ENCODE results near the gene PPP3CB.
"Not testable (repeated sequence)": the region's sequence is repeated elsewhere in the genome, so short reads cannot be mapped to it uniquely, and the experiment has no call there.

The PPP3CB gene

DNA sequence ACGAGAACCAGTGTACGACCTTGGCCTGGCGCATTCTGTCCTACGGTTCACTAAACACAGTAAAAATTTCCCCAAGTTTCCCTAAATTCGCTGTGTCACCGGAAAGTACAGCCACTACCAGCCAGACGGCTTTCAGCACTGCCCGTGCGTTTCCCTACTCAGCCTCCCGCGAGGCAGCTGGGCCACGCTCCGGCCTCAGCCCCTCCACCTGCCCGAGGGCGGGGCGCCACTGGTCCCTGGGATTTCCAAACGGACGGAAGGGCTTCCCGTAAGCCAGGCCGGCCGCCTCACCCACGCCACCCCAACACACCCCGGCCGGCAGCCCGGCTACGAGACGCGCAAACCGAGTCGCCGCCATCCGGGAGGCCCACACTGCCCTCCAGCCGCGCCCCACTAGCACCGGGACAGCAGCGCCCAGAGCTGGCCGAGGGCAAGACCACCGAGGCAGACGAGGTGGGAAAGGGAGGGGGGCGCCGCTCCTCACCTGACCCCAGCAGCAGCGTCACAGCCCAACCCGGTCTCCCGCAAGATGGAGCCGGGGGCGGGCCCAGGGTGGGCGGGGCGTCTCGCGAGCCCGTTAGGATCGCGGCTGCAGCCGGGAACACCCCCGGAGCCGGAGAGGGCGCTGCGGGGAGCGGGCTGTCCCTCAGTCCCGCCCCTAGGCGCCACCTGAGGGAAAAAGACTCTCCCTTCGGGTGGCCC, 82.1 kb downstream of the PPP3CB start, which contains the start of gene ANXA7:
ANXA7 (minus strand) TSS at position 531 of the 702 bp plus-strand sequence. CDS start 13,202 bp downstream, outside the sequence.
- DNase-seq: peak; percentile 17

DNA sequence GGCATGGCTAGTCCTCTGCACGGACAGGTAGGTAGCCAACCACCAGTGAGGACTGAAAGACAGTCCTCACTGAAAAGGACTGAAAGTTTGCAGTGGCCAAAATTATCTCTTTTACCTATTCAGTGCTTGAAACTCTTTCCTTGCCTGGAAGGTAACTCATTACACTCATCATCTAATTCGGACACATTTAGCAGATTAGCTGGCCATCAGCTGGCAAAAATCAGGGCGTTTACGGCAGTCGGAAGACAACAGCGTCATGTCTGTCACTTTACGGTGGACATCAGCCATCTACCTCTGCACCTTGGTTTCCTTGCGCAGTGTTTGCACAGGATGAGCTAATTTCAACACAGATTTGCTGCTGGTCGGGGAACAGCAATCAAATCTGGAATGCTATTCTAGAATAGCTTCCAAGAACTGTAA, 82.7 kb downstream of the PPP3CB start:
- DNase-seq: peak; percentile 31

DNA sequence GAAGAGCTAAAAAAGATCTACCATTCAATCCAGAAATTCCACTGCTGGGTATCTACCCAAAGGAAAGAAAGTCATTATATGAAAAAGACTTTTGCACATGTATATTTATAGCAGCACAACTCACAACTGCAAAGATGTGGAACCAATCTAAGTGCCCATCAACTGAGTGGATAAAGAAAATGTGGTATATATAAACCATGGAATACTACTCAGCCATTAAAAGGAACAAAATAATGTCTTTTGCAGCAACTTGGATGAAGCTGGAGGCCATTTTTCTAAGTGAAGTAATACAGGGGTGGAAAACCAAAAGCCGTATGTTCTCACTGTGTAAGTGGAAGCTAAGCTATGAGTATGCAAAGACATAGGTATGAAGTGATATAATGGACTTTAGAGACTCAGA, 84.9 kb downstream of the PPP3CB start:
- DNase-seq: no peak

DNA sequence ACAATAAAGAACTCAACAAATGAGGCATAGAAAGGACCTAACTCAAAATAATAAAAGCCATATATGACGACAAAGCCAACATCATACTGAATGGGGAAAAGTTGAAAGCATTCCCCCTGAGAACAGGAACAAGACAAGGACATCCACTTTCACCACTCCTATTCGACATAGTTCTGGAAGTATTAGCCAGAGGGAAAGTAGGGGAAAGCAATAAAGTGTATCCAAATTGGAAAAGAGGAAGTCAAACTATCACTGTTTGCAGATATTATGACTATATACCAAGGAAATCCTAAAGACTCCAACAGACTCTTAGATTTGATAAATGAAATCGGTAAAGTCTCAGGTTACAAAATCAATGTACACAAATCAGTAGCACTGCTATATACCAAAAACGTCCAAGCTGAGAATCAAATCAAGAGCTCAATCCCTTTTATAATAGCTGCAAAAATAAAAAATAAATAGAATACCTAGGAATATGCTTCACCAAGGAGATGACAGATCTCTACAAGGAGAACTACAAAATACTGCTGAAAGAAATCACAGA, 86.8 kb downstream of the PPP3CB start:
- DNase-seq: no peak

DNA sequence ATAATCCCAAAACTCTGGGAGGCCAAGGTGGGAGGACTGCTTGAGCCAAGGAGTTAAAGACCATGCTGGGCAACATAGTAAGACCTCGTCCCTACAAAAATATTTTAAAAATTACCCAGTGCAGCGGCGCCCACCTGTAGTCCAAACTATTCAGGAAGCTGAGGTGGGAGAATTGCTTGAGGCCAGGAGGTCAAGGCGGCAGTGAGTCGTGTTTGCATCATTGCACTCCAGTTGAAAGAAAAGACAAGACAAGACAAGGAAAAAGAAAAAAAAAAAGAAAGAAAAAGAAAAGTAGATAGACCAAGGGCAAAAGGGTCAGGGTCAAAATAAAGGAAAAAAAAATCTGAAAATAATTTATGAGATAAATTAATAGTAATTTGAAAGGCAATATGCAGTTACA, 87.8 kb downstream of the PPP3CB start:
- DNase-seq: no peak

DNA sequence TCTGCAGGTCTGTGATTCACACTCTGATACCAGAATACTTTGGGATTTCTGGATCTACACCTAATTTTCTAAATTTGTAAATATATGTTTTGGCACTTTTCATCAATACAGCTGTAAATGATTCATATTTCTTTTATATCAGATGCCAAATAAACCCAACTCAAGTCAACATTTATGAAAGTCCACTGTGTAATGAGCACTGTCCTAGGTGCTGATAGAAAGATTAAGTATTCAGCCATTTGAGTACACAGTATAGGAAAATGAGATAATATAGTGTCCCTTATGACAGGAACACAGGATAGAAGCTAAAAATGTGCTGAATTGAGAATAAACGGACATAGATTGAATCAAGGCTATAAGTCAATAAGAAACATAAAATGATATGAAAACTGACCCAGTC, 88.3 kb downstream of the PPP3CB start:
- DNase-seq: no peak

DNA sequence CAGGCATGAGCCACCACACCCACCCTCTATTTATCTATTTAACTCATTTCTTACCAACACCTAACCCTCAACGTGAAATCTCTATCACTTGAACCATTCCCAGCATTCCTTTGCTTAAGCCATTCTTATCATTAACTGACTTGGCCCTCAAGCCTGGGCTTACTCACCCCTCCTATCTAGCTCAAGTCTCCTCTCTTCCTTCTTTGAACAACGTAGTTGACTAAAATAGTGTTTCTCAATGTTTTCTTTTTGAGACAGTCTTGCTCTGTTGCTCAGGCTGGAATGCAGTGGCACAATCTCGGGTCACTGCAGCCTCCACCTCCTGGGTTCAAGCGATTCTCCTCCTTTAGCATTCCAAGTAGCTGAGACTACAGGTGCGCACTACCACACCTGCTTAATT, 89.0 kb downstream of the PPP3CB start:
- no peak for DNase-seq

DNA sequence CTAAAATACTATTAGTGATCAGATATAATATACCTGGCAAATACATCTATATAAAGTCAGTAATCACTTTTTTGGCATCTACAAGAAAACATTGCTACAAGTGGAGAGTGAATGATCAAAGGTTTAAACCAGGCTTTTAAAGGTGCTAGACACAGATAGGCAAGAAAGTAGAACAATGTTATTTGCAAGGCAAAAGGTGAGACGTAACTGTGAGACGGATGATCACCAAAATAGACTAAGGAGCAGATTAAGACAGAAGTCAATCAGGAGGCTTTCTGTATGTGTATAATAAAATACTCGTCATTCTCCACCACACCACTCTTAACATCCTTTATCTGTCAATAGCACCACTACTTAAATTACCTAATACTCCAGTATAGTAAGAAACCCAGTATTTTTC, 90.3 kb downstream of the PPP3CB start:
- no peak for DNase-seq

DNA sequence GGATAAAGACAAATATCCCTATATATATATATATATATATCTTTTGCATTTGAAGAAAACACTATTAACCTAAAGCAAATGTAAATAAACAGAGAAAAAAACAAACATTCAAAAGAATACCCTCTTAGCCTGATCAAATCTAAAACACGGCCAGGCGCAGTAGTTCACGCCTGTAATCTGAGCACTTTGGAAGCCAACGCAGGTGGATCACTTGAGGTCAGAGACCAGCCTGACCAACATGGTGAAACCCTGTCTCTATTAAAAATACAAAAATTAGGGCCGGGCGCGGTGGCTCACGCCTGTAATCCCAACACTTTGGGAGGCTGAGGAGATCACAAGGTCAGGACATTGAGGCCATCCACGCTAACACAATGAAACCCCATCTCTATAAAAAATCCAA, 91.1 kb downstream of the PPP3CB start:
- no peak for DNase-seq

DNA sequence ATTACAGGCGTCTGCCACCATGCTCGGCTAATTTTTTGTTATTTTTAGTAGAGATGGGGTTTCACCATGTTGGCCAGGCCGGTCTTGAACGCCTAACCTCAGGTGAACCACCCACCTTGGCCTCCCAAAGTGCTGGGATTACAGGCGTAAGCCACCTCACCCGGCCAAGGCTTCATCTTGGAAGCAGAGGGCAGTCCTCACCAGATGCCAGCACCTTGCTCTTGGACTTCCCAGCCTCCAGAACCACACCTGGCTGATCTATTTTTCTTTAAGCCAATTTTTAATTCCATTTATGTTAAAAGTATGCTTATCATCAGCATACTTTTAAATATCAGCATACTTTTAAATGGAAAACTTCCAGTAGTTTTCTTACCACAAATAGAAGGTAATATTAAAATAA, 94.2 kb downstream of the PPP3CB start:
- no peak for DNase-seq

DNA sequence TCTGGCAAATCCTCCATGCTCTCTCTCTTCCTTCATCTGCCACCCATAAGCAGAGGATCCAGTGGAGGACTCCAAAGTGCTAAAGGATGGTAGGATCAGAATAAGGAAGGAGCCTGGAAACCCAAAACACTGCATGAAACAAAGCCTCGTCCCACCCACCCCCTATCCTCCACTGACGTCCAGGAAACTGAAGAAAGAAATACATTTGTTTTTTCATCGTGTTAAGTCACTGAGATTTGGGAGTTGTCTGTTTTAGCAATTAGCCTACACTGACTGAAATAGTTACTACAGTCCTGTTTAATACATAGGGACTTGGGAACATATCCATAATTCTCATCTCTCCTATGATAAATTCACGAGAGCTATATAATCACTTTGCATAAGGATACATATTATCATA, 96.8 kb downstream of the PPP3CB start:
- DNase-seq: no peak

DNA sequence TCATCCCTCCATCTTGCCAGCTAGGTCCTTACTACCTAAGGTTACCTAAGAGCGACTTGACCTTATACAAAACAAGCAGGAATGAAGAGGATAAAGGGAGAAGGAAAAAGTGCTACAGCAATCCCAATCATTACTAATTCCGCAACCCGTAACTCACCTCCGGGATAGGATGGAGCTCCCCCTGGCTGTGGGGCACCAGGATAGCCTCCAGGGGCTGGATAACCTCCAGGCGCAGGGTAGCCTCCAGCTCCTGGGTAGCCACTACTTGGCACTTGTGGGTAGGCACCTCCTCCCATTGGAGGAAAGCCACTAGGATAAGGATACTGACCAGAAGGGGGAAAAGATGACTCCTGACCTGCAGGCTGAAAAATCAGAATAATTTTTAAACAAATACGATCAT, 97.8 kb downstream of the PPP3CB start:
- DNase-seq: no peak

DNA sequence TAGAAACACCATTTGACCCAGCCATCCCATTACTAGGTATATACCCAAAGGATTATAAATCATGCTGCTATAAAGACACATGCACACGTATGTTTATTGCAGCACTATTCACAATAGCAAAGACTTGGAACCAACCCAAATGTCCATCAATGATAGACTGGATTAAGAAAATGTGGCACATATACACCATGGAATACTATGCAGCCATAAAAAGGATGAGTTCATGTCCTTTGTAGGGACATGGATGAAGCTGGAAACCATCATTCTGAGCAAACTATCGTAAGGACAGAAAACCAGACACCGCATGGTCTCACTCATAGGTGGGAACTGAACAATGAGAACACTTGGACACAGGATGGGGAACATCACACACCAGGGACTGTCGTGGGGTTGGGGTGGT, 101.5 kb downstream of the PPP3CB start:
- DNase-seq: not testable (repeated sequence)

DNA sequence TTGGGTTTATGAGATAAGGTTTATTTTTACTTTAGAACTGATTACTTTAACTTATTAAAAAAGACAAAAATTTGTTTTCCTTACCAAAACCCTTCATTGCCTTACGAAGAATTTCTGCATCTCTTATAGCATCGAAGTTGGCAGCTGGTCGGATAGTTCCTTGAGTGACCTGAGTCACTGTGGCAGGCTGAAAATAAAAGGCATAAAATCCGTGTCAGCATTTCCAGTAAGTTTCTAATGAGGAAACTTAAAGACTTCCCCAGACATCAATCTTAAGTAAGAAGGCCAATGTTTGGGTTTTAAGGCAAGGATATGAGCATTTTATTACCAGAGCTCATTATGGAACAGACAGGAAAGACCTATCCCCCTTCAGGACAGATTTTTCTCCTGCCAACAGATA, 107.6 kb downstream of the PPP3CB start:
- no peak for DNase-seq

DNA sequence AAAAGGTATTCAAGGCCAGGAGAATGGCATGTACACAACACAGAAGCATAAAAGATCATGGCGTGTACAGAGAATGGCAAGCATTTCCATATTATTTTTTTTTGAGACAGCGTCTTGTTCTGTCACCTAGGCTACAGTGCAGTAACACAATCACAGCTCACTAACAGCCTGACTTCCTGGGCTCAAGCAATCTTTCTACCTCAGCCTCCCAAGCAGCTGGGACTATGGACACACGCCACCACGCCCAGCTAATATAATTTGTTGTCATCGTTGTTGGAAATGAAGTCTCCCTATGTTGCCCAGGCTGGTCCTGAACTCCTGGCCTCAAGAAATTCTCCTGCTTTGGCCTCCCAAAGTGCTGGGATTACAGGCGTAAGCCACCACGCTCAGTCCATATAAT, 109.2 kb downstream of the PPP3CB start:
- DNase-seq: no peak

Measured in SHP77 treated with DMSO at 0.1 percent for 48 hours (cell line).